HFF-Myc (cell line): Measurements from ENCODE around the gene TREML4.

ENCODE experiments used
- DNase-seq: peaks from one replicate; pipeline ENCODE4 v3.0.0-alpha.2; 2011; ENCODE audit warnings: low read depth; ENCODE audit errors: extremely low read depth
- H3K4me3 ChIP-seq: replicated peaks from 2 replicates; pipeline ENCODE4 v1.5.1; 2011; ENCODE audit warnings: low read depth, mild to moderate bottlenecking, control low read depth, low read length
- CTCF ChIP-seq: IDR thresholded peaks from 2 replicates; pipeline ENCODE4 v1.5.1; 2012; ENCODE audit warnings: mild to moderate bottlenecking, low read depth, low read length, control low read depth; ENCODE audit errors: missing control alignments

TREML4 gene

GRCh38 chr6:41280381-41281057 lies 52.4 kb downstream of the TREML4 start:
- DNase-seq = no peak
- TF ChIP-seq CTCF = no peak
- H3K4me3 ChIP-seq = no peak overlapping the region

- no peak overlapping the region for H3K4me3 ChIP-seq
- DNase-seq = no peak
- no peak for TF ChIP-seq CTCF
Measured at GRCh38 chr6:41283600-41283999, 55.5 kb downstream of the TREML4 start.

- no peak overlapping the region for H3K4me3 ChIP-seq
- DNase-seq = no peak
- TF ChIP-seq CTCF = no peak
Measured at GRCh38 chr6:41284726-41285125, 56.6 kb downstream of the TREML4 start.

- DNase-seq = peak; percentile 20
- no peak within 1 kb of the TSS for H3K4me3 ChIP-seq
- TF ChIP-seq CTCF = no peak
Measured at GRCh38 chr6:41286544-41287346, 58.6 kb downstream of the TREML4 start, which contains the start of gene TREM1. TSS of gene TREM1 (minus strand) at chr6:41286682. CDS start at chr6:41286655, 27 bp downstream.

- DNase-seq = no peak
- no peak overlapping the region for H3K4me3 ChIP-seq
- no peak for TF ChIP-seq CTCF
Measured at GRCh38 chr6:41288030-41288753, 60.0 kb downstream of the TREML4 start.
